ENCODE results near the gene CBY1. TPM values are rescaled to one million over a fixed set of nuclear protein-coding genes. Genes with fewer than 3 reads are reported as not detected.

The CBY1 gene
- total and polyA plus RNA-seq, 2 donors (not counting 1 experiment from before 2014, with no cell fraction given) = 14.5 to 42.3 TPM

DNA sequence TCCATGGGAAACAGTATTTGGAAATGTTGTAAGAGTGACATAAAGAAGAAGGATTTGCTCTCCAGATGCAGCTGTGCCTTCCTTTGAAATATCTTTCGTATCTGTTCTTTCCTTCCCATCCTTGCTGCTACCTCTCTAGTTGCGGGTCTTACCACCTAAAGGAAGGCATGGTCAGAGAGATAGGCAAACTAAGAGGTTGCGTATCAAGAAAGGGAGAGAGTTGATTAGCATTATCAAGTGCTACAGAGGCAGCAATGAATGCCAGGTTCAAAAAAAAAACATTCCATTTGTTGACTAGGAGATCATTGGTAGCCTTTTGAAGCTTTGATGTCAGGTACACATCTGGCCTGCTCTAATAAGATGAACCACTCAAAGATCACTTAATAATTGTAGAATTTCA is 53.9 kb downstream of the CBY1 start:
- Histone ChIP-seq H3K4me3 (replicated peaks in 1 of 4; ENCODE audit: control extremely low read depth in 1 of 4, insufficient read depth in 1 of 4, low read depth in 3 of 4, low read length in 4 of 4) (no peak overlapping the region), H3K9me3 (ENCODE audit: control insufficient read depth, insufficient read depth, low read depth, low read length) (no peaks in the 10 kb centered on the region), H2AFZ (ENCODE audit: low read length) (no peak overlapping the region), H3K4me2 (ENCODE audit: extremely low read depth, insufficient read depth, low read length) (no peak overlapping the region), H3K4me1 (ENCODE audit: control insufficient read depth, extremely low read depth, insufficient read depth, low read length) (peaks cover 7% of the 10 kb centered on the region), H3K27ac (ENCODE audit: insufficient read depth, low read length) (no peak overlapping the region), H3K79me2 (ENCODE audit: control insufficient read depth, insufficient read depth, low read length) (peaks cover 85% of the 10 kb centered on the region), H3K27me3 (ENCODE audit: control insufficient read depth, insufficient read depth, low read length) (no peaks in the 10 kb centered on the region), H4K20me1 (ENCODE audit: control insufficient read depth, extremely low read depth, insufficient read depth, low read length) (no peaks in the 10 kb centered on the region), H3K9ac (ENCODE audit: insufficient read depth, low read length) (no peak overlapping the region), H3K36me3 (ENCODE audit: control insufficient read depth, insufficient read depth, low read length) (peaks cover 2% of the 10 kb centered on the region)
- no peak for TF ChIP-seq EZH2 (IDR thresholded peaks at IDR 0.05; ENCODE audit: low read length, missing control alignments)
- TF ChIP-seq, protein P1, sequence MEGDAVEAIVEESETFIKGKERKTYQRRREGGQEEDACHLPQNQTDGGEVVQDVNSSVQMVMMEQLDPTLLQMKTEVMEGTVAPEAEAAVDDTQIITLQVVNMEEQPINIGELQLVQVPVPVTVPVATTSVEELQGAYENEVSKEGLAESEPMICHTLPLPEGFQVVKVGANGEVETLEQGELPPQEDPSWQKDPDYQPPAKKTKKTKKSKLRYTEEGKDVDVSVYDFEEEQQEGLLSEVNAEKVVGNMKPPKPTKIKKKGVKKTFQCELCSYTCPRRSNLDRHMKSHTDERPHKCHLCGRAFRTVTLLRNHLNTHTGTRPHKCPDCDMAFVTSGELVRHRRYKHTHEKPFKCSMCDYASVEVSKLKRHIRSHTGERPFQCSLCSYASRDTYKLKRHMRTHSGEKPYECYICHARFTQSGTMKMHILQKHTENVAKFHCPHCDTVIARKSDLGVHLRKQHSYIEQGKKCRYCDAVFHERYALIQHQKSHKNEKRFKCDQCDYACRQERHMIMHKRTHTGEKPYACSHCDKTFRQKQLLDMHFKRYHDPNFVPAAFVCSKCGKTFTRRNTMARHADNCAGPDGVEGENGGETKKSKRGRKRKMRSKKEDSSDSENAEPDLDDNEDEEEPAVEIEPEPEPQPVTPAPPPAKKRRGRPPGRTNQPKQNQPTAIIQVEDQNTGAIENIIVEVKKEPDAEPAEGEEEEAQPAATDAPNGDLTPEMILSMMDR (conservative IDR thresholded peaks at IDR 0.05 in 1 of 2, IDR thresholded peaks at IDR 0.05 in 1 of 2; ENCODE audit: low read depth in 1 of 2, low read length in 2 of 2) = no peak
- no peak for DNase-seq (ENCODE audit: low read depth in 2 of 2)

DNA sequence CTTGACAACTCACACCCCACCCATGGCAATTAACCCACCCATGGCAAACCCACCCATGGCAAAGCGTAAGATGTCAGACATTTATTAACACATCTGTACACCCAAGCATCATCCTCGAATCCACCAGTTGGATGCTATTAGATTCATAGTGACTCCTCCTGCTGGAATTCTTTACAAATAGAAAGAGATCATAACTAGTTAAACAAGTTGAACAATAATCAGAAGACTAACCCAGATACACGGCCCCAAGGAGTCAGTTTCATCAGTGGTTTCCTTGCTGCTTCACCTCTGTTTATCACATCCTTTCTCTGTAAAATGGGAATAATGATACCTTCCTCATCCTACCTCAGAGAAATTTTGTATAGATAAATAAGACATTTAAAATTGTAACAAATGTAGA is 54.4 kb downstream of the CBY1 start:
- H4K20me1 ChIP-seq (ENCODE audit: control insufficient read depth, extremely low read depth, insufficient read depth, low read length) = no peaks in the 10 kb centered on the region
- H3K9me3 ChIP-seq (ENCODE audit: control insufficient read depth, insufficient read depth, low read depth, low read length) = no peaks in the 10 kb centered on the region
- no peak overlapping the region for H3K4me2 ChIP-seq (ENCODE audit: extremely low read depth, insufficient read depth, low read length)
- no peak overlapping the region for H2AFZ ChIP-seq (ENCODE audit: low read length)
- no peak overlapping the region for H3K9ac ChIP-seq (ENCODE audit: insufficient read depth, low read length)
- peaks cover 7% of the 10 kb centered on the region for H3K4me1 ChIP-seq (ENCODE audit: control insufficient read depth, extremely low read depth, insufficient read depth, low read length)
- H3K4me3 ChIP-seq (replicated peaks in 1 of 4; ENCODE audit: control extremely low read depth in 1 of 4, insufficient read depth in 1 of 4, low read depth in 3 of 4, low read length in 4 of 4) = no peak overlapping the region
- no peak for DNase-seq (ENCODE audit: low read depth in 2 of 2)
- TF ChIP-seq, protein P1 (conservative IDR thresholded peaks at IDR 0.05 in 1 of 2, IDR thresholded peaks at IDR 0.05 in 1 of 2; ENCODE audit: low read depth in 1 of 2, low read length in 2 of 2) = no peak
- TF ChIP-seq EZH2 (IDR thresholded peaks at IDR 0.05; ENCODE audit: low read length, missing control alignments) = no peak
- H3K27ac ChIP-seq (ENCODE audit: insufficient read depth, low read length) = no peak overlapping the region
- peaks cover 85% of the 10 kb centered on the region for H3K79me2 ChIP-seq (ENCODE audit: control insufficient read depth, insufficient read depth, low read length)
- peaks cover 2% of the 10 kb centered on the region for H3K36me3 ChIP-seq (ENCODE audit: control insufficient read depth, insufficient read depth, low read length)
- no peaks in the 10 kb centered on the region for H3K27me3 ChIP-seq (ENCODE audit: control insufficient read depth, insufficient read depth, low read length)

DNA sequence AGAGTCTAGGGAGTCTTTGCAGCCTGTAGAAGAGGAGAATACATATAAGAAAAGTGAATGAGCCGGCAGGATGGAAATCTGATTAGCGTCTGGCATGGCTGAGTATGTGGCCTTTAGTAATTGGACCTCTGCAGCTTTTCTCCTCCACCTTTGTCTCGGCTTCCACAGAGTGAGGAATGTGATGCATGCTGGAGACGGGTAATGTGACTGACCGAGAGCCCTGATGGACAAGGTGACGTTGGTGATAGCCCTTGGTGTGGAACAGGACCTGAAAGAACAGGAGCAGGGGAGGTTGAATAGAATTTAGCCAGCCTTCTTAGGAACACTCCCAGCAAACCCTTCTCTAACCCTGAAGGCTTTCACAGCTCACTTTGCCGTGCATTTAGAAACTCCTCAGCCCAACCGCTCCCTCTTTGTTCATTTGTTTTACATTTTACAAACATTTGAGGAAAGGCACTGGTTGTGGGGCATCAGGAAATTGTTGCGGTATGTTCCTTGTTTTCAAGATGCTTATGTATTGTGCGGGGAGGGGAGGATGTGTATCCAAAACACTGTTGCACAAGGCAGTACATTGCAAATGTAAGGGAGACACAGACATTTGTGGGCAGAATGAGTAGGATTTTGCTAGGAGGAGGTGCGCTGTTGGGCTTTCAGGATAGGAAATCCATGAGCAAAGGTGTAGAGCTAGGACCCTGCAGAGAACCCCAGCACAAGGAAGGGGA is 56.2 kb downstream of the CBY1 start:
- no peak for DNase-seq (ENCODE audit: low read depth in 2 of 2)
- H3K27ac ChIP-seq (ENCODE audit: insufficient read depth, low read length) = no peak overlapping the region
- no peak overlapping the region for H3K9ac ChIP-seq (ENCODE audit: insufficient read depth, low read length)
- H3K4me3 ChIP-seq (replicated peaks in 1 of 4; ENCODE audit: control extremely low read depth in 1 of 4, insufficient read depth in 1 of 4, low read depth in 3 of 4, low read length in 4 of 4) = no peak overlapping the region
- no peak overlapping the region for H2AFZ ChIP-seq (ENCODE audit: low read length)
- TF ChIP-seq, protein P1 (conservative IDR thresholded peaks at IDR 0.05 in 1 of 2, IDR thresholded peaks at IDR 0.05 in 1 of 2; ENCODE audit: low read depth in 1 of 2, low read length in 2 of 2) = no peak
- no peak for TF ChIP-seq EZH2 (IDR thresholded peaks at IDR 0.05; ENCODE audit: low read length, missing control alignments)
- H3K4me2 ChIP-seq (ENCODE audit: extremely low read depth, insufficient read depth, low read length) = no peak overlapping the region
- H3K9me3 ChIP-seq (ENCODE audit: control insufficient read depth, insufficient read depth, low read depth, low read length) = no peaks in the 10 kb centered on the region
- peaks cover 4% of the 10 kb centered on the region for H3K4me1 ChIP-seq (ENCODE audit: control insufficient read depth, extremely low read depth, insufficient read depth, low read length)
- no peaks in the 10 kb centered on the region for H4K20me1 ChIP-seq (ENCODE audit: control insufficient read depth, extremely low read depth, insufficient read depth, low read length)
- H3K79me2 ChIP-seq (ENCODE audit: control insufficient read depth, insufficient read depth, low read length) = peaks cover 73% of the 10 kb centered on the region
- no peaks in the 10 kb centered on the region for H3K27me3 ChIP-seq (ENCODE audit: control insufficient read depth, insufficient read depth, low read length)
- peaks cover 6% of the 10 kb centered on the region for H3K36me3 ChIP-seq (ENCODE audit: control insufficient read depth, insufficient read depth, low read length)

All from fibroblast of lung (primary cell).